ENCODE measurements around the gene MSX2. TPM values are rescaled to one million over a fixed set of nuclear protein-coding genes. Genes with fewer than 3 reads are reported as not detected.
"Not testable (repeated sequence)": the region's sequence is repeated elsewhere in the genome, so short reads cannot be mapped to it uniquely, and the experiment has no call there.

Gene MSX2
- total RNA-seq, 1 experiment from 2014 or later: 11.7 TPM

- no peak for DNase-seq (ENCODE audit: extremely low read depth, low read depth)
Measured at GRCh38 chr5:174732036-174733020, 7.9 kb downstream of the MSX2 start.

DNA sequence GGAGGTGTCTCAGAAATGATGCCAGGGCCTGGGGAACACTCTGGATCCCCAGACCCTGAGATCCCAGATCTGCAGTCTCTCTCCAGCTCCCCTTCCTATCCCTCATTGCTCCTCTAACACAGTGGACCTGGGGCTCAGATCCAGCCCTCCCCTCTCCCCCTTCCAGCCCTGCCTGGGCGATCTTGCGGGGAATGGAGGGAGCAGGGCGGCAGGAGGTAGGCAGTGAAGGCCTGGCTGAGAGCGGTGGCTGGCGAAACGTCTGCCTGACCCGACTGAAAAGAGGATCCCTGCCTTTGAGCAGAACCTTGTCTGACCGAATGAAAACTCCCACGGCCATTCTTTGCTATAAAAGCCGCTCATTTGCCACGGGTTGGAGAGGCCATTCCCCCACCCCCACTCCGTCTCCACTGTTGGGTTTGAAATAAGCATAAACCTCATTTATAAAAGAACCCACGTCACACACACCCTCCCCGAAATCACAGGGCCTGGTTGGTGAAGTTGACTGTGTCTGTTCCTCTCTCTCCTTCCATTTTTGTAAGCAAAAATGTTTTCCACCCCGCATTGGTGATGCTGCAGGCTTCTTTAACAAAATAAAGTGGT, 8.8 kb downstream of the MSX2 start:
- DNase-seq (ENCODE audit: extremely low read depth, low read depth): no peak

GRCh38 chr5:174733836-174734235, 9.5 kb downstream of the MSX2 start:
- DNase-seq (ENCODE audit: extremely low read depth, low read depth): no peak

DNA sequence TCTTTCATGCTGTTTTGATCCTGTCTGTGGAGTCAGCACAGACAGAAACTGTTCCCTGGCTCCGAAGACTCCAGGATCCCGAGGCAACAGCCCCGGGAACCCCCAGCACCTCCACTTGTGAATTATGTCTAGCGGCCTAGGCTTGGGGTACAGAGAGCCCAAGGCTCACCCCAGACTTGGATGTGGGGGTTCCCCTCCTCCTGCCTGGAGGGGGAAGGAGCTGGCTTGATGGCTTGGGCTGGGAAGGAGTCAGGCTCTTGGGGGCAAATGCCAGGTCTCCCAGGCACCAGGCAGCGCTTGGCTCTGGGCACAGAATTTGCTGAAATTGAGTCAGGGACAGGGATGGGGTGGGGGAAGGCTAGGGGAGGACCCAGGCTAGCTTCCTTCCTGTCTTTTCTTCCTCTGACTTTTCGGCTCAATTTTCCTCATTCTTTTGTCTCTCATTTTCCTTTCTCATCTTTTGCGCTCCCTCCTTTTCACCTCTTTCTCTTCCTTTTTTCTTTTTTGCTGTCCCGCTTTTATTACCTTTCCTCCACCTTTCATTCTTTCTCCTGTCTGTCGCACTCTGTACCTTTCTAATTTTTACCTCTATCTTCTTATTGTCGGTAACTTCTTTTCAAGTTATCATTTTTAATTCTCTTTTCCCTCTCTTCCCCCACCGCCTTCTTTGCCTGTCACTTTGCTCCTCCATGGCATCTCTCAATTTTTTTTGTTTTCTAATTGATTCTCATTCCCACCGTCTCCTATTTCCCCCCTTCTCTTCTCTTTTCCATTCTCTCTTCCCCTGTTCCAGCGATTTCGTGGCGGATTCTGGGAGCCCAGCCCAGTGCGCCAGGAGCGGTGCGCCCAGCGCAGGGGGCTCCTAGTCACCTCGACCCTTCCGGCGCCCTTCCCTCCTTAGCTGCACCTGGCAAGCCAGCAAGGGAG, 10.5 kb downstream of the MSX2 start:
- no peak for DNase-seq (ENCODE audit: extremely low read depth, low read depth)

GRCh38 chr5:174735498-174736330, 11.3 kb downstream of the MSX2 start:
- DNase-seq (ENCODE audit: extremely low read depth, low read depth): peak; percentile 66

GRCh38 chr5:174736331-174736721, 11.9 kb downstream of the MSX2 start:
- no peak for DNase-seq (ENCODE audit: extremely low read depth, low read depth)

DNA sequence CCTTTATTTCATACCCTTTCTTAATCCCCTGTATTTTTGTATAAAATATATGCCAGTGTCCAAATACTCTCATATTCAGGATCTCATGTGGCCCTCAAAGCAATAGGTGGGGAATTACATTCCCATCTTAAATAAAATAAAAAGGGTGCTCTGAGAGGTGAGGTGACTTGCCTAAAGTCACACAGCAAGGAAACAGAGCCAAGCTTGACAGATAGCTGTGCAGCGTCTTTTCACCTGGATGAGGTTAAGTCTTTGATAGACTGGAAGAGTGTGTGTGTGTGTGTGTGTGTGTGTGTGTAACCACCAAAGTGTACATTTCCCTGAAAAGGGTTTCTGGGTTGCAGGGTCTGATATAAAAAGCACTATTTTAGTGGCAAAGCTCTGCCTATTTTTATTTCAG, 12.4 kb downstream of the MSX2 start:
- no peak for DNase-seq (ENCODE audit: extremely low read depth, low read depth)

GRCh38 chr5:174737330-174737729, 12.9 kb downstream of the MSX2 start:
- DNase-seq (ENCODE audit: extremely low read depth, low read depth): no peak

GRCh38 chr5:174741352-174741751, 17.0 kb downstream of the MSX2 start:
- no peak for DNase-seq (ENCODE audit: extremely low read depth, low read depth)

DNA sequence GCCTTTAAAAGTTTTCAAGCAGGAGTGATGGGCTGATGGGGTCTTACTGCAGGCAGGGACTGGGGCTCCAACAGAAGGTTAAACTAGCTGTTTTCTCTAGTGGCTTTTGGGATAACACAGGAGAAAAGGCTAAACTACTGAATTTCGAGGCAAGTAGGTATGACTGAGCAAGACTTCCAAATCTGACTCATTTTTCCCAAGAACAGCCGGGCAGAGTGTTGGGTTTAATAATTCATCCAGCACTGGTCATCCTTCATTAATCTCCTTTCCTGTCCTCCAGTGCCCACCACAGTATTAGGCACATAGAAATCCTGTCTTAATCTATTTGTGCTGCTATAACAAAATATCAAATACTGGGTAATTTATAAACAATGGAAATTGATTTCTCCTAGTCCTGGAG, 20.5 kb downstream of the MSX2 start:
- no peak for DNase-seq (ENCODE audit: extremely low read depth, low read depth)

DNA sequence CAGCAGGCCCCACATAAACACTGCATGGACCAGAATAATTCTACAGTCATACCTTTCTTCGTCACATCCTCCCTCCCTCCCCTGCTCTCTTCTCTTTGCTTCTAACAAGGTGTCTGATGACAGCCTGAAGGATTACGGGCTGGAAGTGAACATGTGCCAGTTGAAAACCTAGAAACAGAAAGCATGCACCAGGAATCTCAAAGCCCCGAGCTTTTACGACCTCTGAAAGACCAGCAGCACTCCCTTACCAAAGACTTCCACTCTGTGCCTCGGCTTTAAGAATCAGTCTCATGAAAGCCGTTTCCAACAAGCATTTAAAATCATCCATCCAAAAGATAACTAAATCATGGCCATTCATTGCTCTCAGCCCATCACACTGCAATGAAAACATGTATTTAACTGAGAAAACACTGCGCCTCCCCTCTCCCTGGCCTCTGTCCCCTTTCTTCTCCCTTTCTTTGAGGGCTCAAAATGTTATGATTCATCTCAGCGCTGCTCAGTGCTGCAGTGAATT, 21.3 kb downstream of the MSX2 start:
- no peak for DNase-seq (ENCODE audit: extremely low read depth, low read depth)

DNA sequence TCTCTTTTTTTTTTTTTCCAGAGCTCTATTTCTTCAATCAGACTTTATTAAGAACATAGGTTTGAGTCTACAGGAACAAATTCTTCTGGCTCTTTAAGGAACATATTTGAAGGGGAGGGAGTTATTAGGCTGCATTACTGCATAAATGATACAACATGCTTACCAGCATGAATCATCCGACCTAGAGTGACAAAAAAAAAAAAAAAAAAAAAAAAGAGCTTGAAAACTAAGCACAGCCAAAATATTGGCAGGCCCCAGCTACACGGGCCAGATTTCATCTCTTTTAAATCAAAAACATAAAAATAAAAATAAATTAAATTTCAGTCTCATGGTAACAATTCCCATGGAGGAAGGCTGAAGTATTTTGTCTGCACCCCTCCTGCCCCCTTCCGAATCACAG, 26.3 kb downstream of the MSX2 start:
- DNase-seq (ENCODE audit: extremely low read depth, low read depth): no peak

DNA sequence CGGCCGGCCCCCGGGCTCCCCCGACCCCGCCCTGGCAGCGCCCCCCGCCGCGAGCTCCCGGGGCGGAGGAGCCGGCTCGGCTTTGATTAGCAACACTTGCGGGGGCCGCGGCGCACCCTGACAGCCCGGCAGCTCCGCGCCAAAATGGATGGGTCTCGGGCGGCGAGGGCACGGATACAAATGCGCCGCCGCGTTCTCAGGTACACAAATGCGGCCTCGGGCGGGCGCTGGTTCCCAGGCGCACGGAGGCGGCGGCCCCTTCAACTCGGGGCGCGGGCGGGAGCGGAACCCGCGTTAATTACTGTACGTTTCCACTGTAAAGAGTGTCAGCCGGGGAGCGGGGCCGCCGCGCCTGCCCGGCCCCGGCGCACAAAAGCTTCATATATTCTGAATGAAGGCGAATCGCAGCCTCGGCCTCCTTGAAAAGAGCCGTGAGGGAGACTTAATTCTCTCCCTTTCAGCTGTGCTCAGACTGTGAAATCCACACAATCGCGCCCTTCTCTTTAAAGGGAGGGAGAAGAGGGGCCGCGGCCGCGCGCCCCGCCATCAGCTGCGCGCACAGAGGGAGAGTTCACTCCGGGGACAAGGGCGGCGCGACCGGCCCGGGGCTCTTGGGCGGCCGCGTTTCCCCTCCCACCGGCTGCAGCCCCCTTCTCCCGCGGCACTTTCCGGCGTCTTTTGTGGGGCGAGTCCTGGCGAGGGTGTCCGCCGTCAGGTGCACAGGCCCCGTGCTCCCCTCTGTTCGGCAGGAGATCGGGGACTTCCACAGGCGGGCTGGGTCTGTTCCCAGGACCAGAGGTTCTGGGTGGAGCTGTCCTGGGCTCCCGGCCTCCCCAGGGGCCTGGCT, 27.0 kb downstream of the MSX2 start:
- no peak for DNase-seq (ENCODE audit: extremely low read depth, low read depth)

GRCh38 chr5:174752121-174752520, 27.7 kb downstream of the MSX2 start:
- no peak for DNase-seq (ENCODE audit: extremely low read depth, low read depth)

- DNase-seq (ENCODE audit: extremely low read depth, low read depth): peak; percentile 20
Measured at GRCh38 chr5:174755106-174755505, 30.7 kb downstream of the MSX2 start.

DNA sequence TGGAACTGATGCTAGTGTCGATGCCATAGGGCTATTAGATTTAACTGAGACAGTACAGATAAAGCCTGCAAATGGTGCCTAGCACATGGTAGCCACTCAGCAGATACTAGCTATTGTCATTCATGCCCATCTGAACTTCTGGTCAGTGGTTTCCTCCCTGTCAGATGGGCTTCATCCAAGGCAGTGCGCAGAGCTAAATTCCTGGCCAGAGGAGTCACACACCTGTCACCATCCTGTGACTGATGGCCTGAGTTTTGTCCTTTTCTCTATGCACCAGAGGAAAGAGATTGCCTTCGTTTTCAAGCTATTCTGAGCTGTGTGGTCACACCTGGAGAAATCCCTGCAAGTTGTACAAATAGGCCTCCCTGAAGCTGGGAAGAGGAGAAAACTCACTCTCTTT, 34.7 kb downstream of the MSX2 start:
- no peak for DNase-seq (ENCODE audit: extremely low read depth, low read depth)

DNA sequence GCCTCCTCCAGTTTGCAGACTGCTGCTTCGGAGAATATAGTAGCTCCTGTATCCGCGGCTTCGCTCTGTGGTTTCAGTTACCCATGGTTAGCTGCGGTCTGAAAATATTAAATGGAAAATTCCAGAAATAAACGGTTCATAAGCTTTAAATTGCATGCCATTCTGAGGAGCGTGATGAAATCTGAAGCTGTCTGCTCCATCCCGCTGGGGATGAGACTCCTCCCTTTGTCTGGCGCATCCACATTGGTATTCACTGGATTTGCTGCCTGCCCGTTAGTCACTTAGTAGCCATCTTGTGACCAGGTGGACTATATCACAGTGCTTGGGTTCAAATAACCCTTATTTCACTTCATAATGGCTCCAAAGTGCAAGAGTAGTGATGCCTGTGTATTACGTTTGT, 36.3 kb downstream of the MSX2 start:
- no peak for DNase-seq (ENCODE audit: extremely low read depth, low read depth)

DNA sequence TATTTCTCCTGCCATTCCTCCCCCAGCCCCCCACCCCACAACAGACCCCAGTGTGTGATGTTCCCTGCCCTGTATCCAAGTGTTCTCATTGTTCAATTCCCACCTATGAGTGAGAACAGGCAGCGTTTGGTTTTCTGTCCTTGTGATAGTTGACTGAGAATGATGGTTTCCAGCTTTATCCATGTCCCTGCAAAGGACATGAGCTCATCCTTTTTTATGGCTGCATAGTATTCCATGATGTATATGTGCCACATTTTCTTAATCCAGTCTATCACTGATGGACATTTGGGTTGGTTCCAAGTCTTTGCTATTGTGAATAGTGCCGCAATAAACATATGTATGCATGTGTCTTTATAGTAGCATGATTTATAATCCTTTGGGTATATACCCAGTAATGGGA, 37.0 kb downstream of the MSX2 start:
- not testable (repeated sequence) for DNase-seq (ENCODE audit: extremely low read depth, low read depth)

- DNase-seq (ENCODE audit: extremely low read depth, low read depth): no peak
Measured at GRCh38 chr5:174764309-174764708, 39.9 kb downstream of the MSX2 start.
